Keratinocyte (primary cell): ENCODE results near the gene LPCAT1. TPM values are rescaled to one million over a fixed set of nuclear protein-coding genes. Genes with fewer than 3 reads are reported as not detected.
"Not testable (repeated sequence)": the region's sequence is repeated elsewhere in the genome, so short reads cannot be mapped to it uniquely, and the experiment has no call there.

Source experiments
- DNase-seq: peaks from one replicate; pipeline ENCODE4 v3.0.0-alpha.2; 2011; ENCODE audit warnings: low read depth, missing footprints, low spot score
- FAIRE-seq: peaks from 2 replicates; lab custom pipeline; 2011; peaks lifted over from hg19 to GRCh38; lab: Jason Lieb, UNC
- H2AFZ ChIP-seq: 2 replicates; pipeline ENCODE4 v1.6.0; 2012; ENCODE audit warnings: low read length, control low read depth, inconsistent platforms; ENCODE audit not compliant: control insufficient read depth
- H3K27ac ChIP-seq: 2 replicates; pipeline ENCODE4 v1.5.1; 2011; ENCODE audit warnings: low read length; ENCODE audit not compliant: control insufficient read depth, insufficient read depth
- H3K27me3 ChIP-seq: 3 replicates; pipeline ENCODE4 v1.6.0; 2011; ENCODE audit warnings: low read length; ENCODE audit not compliant: control insufficient read depth, insufficient read depth; ENCODE audit errors: extremely low read depth
- H3K36me3 ChIP-seq, 2 experiments: 2 replicates in 1 of 2; 3 replicates in 1 of 2; pipeline ENCODE4 v1.5.1; 2011; ENCODE audit warnings: low read length in 2 of 2, mild to moderate bottlenecking in 1 of 2; ENCODE audit not compliant: control insufficient read depth in 2 of 2, insufficient read depth in 2 of 2; ENCODE audit errors: extremely low read depth in 1 of 2
- H3K4me1 ChIP-seq: 3 replicates; pipeline ENCODE4 v1.5.1; 2011; ENCODE audit warnings: low read length; ENCODE audit not compliant: control insufficient read depth, insufficient read depth; ENCODE audit errors: extremely low read depth
- H3K4me2 ChIP-seq: 3 replicates; pipeline ENCODE4 v1.6.0; 2011; ENCODE audit warnings: low read depth, low read length; ENCODE audit not compliant: control insufficient read depth, insufficient read depth; ENCODE audit errors: extremely low read depth
- H3K4me3 ChIP-seq, 3 experiments: fragments of 200-600 bp in 1 of 3; sonication (generic) in 1 of 3; 2 replicates in 2 of 3; 3 replicates in 1 of 3; pipeline ENCODE4 v1.5.1; 2011 to 2016; ENCODE audit warnings: low read length in 3 of 3, mild to moderate bottlenecking in 3 of 3, control low read depth in 2 of 3, inconsistent platforms in 1 of 3, low read depth in 1 of 3, mixed read lengths in 1 of 3, mixed run types in 1 of 3, moderate library complexity in 1 of 3; ENCODE audit not compliant: control insufficient read depth in 2 of 3, insufficient read depth in 2 of 3; ENCODE audit errors: extremely low read depth in 1 of 3
- H3K79me2 ChIP-seq: 2 replicates; pipeline ENCODE4 v1.6.0; 2012; ENCODE audit warnings: low read length; ENCODE audit not compliant: control insufficient read depth, insufficient read depth
- H3K9ac ChIP-seq: 3 replicates; pipeline ENCODE4 v1.6.0; 2011; ENCODE audit warnings: low read length; ENCODE audit not compliant: control insufficient read depth, insufficient read depth; ENCODE audit errors: extremely low read depth
- H3K9me1 ChIP-seq: 3 replicates; pipeline ENCODE4 v1.6.0; 2011; ENCODE audit warnings: low read length; ENCODE audit not compliant: control insufficient read depth, insufficient read depth; ENCODE audit errors: extremely low read depth
- H3K9me3 ChIP-seq: 2 replicates; pipeline ENCODE4 v1.5.1; 2012; ENCODE audit warnings: low read depth, low read length; ENCODE audit not compliant: control insufficient read depth
- H4K20me1 ChIP-seq: 3 replicates; pipeline ENCODE4 v1.6.0; 2011; ENCODE audit warnings: low read length; ENCODE audit not compliant: control insufficient read depth, insufficient read depth; ENCODE audit errors: extremely low read depth
- CTCF ChIP-seq, 3 experiments: IDR thresholded peaks in 1 of 3; conservative IDR thresholded peaks in 1 of 3; optimal IDR thresholded peaks in 1 of 3; 2 replicates in 2 of 3; 3 replicates in 1 of 3; pipeline versions ENCODE3 to v1.5.1; 2011; ENCODE audit warnings: low read length in 3 of 3, mild to moderate bottlenecking in 3 of 3, moderate library complexity in 2 of 3, control low read depth in 1 of 3, inconsistent platforms in 1 of 3; ENCODE audit not compliant: insufficient read depth in 2 of 3; ENCODE audit errors: extremely low read depth in 1 of 3
- EZH2 ChIP-seq: IDR thresholded peaks from one replicate; pipeline ENCODE4 v1.6.1; 2012; ENCODE audit warnings: inconsistent platforms, mild to moderate bottlenecking, low read length, moderate library complexity
- dilution Hi-C: fragments of 300-500 bp; cut with MboI; formaldehyde crosslinking; loops from one replicate; pipeline ENCODE4 v1.7.0; 2020; ENCODE audit warnings: low sequenced_read_pairs; ENCODE audit not compliant: extremely low pct_ligation_motif_present
- polyA plus RNA-seq, 5 experiments: library from polyadenylated mRNA; depleted of rRNA in 3 of 5; stranded (reverse) in 3 of 5; stranded (forward) in 1 of 5; unstranded in 1 of 5; fragments of >200 nt; gene quantifications; 1 replicate in 1 of 5; 2 replicates in 3 of 5; 3 replicates in 1 of 5; pipeline versions ENCODE4 v1.2.1 to v1.2.3, GENCODE V29; 2011 to 2012; ENCODE audit warnings: missing spikeins in 2 of 5, low read depth in 1 of 5, low replicate concordance in 1 of 5

Gene LPCAT1
- polyA plus RNA-seq, 1 donor (not counting 4 experiments of a cell fraction or from before 2014, with no cell fraction given) = 32.9 TPM

GRCh38 chr5:1423901-1424603, 99.7 kb downstream of the LPCAT1 start:
- Histone ChIP-seq H3K9me1 (no peaks in the 10 kb centered on the region), H4K20me1 (no peaks in the 10 kb centered on the region), H3K79me2 (no peaks in the 10 kb centered on the region), H3K36me3 (no peaks in the 10 kb centered on the region), H3K4me2 (no peak overlapping the region), H3K4me3 (no peak overlapping the region), H2AFZ (no peak overlapping the region), H3K9me3 (peaks cover 8% of the 10 kb centered on the region), H3K9ac (no peak overlapping the region), H3K4me1 (no peaks in the 10 kb centered on the region), H3K27ac (no peak overlapping the region), H3K27me3 (no peaks in the 10 kb centered on the region)
- TF ChIP-seq CTCF (optimal IDR thresholded peaks at IDR 0.05 in 1 of 3, IDR thresholded peaks at IDR 0.05 in 1 of 3, conservative IDR thresholded peaks at IDR 0.05 in 1 of 3; ENCODE audit: extremely low read depth in 1 of 3, insufficient read depth in 2 of 3, low read length in 3 of 3) (no peak), EZH2 (no peak)
- no peak for FAIRE-seq
- DNase-seq = no peak
- dilution Hi-C loops = no loop called here

GRCh38 chr5:1422522-1422921, 101.2 kb downstream of the LPCAT1 start:
- dilution Hi-C loops, H3K79me2 ChIP-seq, H3K9ac ChIP-seq, H4K20me1 ChIP-seq, H2AFZ ChIP-seq, H3K27ac ChIP-seq, H3K9me1 ChIP-seq, H3K4me2 ChIP-seq, H3K9me3 ChIP-seq, H3K27me3 ChIP-seq, DNase-seq, H3K4me1 ChIP-seq, FAIRE-seq, H3K4me3 ChIP-seq, H3K36me3 ChIP-seq: not testable (repeated sequence)
